Measurements from ENCODE around the gene LIX1L.

Gene LIX1L

DNA sequence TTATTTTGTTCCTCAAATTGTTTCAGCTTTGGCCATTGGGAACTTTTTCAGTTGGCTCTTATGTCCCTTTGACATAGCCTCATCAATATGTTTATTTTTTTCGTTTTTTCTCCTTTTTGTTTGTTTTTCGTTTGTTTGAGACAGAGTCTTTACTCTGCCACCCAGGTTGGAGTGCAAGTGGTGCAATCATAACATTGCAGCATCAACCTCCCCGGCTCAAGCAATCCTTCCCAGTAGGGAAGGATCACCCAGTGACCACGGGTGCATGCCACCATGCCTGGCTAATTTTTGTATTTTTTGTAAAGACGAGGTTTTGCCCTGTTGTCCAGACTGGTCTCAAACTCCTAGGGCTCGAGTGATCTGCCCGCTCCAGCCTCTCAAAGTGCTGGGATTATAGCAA, 14.8 kb upstream of the LIX1L start:
- no peak for DNase-seq (ENCODE audit: low read depth)
- H3K4me3 ChIP-seq (ENCODE audit: control insufficient read depth, low read depth, low read length): no peak overlapping the region
- TF ChIP-seq, protein P1, sequence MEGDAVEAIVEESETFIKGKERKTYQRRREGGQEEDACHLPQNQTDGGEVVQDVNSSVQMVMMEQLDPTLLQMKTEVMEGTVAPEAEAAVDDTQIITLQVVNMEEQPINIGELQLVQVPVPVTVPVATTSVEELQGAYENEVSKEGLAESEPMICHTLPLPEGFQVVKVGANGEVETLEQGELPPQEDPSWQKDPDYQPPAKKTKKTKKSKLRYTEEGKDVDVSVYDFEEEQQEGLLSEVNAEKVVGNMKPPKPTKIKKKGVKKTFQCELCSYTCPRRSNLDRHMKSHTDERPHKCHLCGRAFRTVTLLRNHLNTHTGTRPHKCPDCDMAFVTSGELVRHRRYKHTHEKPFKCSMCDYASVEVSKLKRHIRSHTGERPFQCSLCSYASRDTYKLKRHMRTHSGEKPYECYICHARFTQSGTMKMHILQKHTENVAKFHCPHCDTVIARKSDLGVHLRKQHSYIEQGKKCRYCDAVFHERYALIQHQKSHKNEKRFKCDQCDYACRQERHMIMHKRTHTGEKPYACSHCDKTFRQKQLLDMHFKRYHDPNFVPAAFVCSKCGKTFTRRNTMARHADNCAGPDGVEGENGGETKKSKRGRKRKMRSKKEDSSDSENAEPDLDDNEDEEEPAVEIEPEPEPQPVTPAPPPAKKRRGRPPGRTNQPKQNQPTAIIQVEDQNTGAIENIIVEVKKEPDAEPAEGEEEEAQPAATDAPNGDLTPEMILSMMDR (IDR thresholded peaks at IDR 0.05; ENCODE audit: control insufficient read depth, insufficient read depth, low read depth, low read length, missing control alignments): no peak

DNA sequence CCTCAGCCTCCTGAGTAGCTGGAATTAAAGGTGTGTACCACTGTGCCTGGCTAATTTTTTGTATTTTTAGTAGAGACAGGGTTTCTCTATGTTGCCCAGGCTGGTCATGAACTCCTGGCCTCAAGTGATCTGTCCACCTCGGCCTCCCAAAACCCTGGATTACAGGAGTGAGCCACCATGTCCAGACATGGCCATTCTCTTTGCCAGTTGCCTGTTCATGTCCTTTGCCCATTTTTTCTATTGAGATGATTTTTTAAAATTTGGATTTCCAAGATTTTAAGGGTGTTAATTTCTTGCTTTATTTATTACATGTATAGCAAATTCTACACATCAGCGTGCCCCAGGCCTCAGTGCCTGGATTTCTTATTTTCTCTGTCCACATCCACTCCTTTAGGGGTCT, 9.5 kb upstream of the LIX1L start:
- H3K4me3 ChIP-seq (ENCODE audit: control insufficient read depth, low read depth, low read length): no peak overlapping the region
- TF ChIP-seq, protein P1 (IDR thresholded peaks at IDR 0.05; ENCODE audit: control insufficient read depth, insufficient read depth, low read depth, low read length, missing control alignments): no peak
- DNase-seq (ENCODE audit: low read depth): no peak

DNA sequence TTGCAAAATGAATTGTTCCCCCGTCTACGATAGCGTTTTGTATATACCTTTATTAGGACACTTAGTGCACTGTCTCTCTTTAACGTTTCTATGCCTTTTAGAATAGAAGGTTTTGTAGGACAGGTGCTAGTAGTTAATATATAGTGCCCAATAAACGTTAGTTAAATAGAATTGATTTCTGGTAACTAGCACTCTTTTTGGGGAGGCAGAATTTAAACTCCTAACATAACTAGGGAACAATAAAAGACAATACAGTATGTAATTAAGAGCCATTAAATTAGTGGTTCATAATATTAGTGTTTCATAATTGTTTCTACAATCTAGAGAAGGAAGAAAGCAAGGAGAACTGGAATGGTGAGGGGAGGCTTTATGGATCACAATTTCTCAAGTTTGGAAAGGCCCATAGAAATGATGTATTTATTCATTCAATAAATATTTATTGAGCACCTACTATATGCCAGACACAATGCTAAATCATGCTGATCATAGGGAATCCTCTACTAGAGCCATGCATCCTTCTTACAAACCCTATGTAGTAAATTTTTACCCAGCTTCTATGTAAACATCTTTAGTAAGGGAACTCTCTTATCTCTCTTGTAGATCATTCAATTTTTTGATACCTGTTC, 7.4 kb upstream of the LIX1L start:
- H3K4me3 ChIP-seq (ENCODE audit: control insufficient read depth, low read depth, low read length): peak overlapping the region; percentile 46
- DNase-seq (ENCODE audit: low read depth): no peak
- TF ChIP-seq, protein P1 (IDR thresholded peaks at IDR 0.05; ENCODE audit: control insufficient read depth, insufficient read depth, low read depth, low read length, missing control alignments): no peak

DNA sequence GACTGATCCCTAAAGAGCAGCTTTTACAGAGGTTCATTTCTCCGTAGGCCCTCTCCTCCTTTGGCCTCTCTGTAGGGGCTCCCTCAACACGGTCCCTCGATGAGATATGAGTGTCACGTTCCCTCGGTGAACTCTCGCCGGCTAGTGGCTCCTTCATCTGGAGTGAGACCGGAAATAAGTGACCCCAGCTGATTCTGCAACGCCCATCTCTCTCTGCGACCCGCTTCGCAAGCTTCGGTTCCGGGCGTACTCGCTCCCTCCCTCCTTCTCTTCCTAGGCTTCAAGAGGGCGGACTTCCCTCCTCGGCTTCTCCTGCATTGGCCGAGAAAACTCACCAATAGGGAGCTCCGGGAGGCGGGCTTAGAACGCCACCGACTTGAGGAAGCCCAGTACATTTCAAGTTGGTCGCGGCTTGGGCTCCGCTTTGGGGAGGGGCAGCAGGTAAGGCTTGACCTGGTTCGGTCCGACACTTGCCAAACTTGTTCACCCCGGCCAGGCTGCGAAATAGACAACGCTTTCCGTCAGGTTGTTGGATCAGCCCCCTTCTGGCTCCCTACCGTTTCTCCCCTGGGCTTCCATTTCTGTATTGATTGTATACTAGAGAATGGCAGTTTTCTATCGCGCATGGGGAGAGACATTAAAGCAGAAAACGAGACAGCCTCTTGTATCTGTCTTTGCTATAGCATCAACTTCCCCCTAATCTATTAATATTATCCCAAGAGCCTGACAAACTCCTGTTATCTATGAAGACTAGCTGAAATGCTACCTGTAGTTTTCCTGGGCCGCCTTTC, 6.7 kb upstream of the LIX1L start, which contains the start of the genes ANKRD34A and POLR3GL:
TSS of gene ANKRD34A (minus strand) at position 248 of the 791 bp plus-strand sequence. CDS start 2,816 bp downstream, outside the sequence.
TSS of gene POLR3GL (plus strand) at position 363 of the 791 bp plus-strand sequence. CDS start 10,176 bp downstream, outside the sequence.
- peak; percentile 61 for DNase-seq (ENCODE audit: low read depth)
- TF ChIP-seq, protein P1 (IDR thresholded peaks at IDR 0.05; ENCODE audit: control insufficient read depth, insufficient read depth, low read depth, low read length, missing control alignments): no peak
- peak within 1 kb of the TSS; percentile 46 for H3K4me3 ChIP-seq (ENCODE audit: control insufficient read depth, low read depth, low read length)

DNA sequence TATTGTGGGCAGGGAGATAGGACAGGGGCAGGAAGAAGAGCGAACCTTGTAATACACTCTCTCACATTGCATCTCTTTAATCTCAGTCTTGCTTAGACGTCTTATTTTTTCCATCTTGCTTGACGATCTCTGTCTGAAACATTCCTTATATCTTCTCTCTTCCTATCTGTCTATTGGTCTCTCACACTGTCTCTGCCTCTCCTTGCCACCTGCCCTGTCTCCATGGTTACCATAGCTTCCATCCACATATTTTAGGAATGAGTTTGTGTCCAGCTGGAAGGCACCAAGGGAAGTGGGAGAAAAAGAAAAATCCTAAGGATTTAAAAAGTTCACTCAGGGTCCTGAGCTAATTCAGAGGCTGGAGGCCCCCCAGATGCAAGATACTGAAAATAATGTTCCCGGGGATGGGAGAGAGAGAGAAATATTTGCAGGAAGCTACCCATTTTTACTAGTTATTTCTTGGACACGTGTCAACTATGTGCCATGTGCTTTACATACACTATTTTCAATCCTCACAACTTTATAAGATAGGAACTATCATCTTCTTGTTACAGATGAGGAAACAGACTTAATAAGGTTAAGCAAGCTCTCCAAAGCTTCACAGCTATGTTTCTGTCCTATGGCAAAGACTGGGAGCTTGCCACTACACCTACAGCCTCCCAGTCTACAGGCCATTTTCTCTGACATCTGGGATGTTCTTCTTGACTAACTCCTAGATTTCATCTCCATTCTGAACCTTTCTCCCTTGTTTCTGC, 5.6 kb upstream of the LIX1L start:
- DNase-seq (ENCODE audit: low read depth): no peak

More for the DNA sequence above, 5.6 kb upstream of the LIX1L start:
- TF ChIP-seq, protein P1 (IDR thresholded peaks at IDR 0.05; ENCODE audit: control insufficient read depth, insufficient read depth, low read depth, low read length, missing control alignments): no peak
- H3K4me3 ChIP-seq (ENCODE audit: control insufficient read depth, low read depth, low read length): peak overlapping the region; percentile 46
